Ovary (tissue), 9 donors: Measurements from ENCODE around the gene MYPN. TPM values are rescaled to one million over a fixed set of nuclear protein-coding genes. Genes with fewer than 3 reads are reported as not detected.

Source experiments
- DNase-seq, 5 donors: peaks; one replicate each; pipeline ENCODE4 v3.0.0-alpha.2; 2019 to 2020
- H3K27ac ChIP-seq, 2 donors: fragments of 200-600 bp; one replicate each; pipeline versions ENCODE4 v1.5.1 to v1.8.0; 2019 to 2022
- H3K27me3 ChIP-seq: fragments of 200-600 bp; one replicate; pipeline ENCODE4 v1.8.0; 2022
- H3K36me3 ChIP-seq: fragments of 200-600 bp; sonication (generic); one replicate; pipeline ENCODE4 v1.5.1; 2019
- H3K4me1 ChIP-seq: one replicate; pipeline ENCODE4 v1.8.1; 2013; ENCODE audit warnings: mild to moderate bottlenecking, moderate library complexity; ENCODE audit not compliant: insufficient read depth
- H3K4me3 ChIP-seq: fragments of 200-600 bp; sonication (generic); one replicate; pipeline ENCODE4 v1.5.1; 2017
- H3K9me3 ChIP-seq, 2 donors: fragments of 200-600 bp in 1 of 2; sonication (generic) in 1 of 2; one replicate each; pipeline versions ENCODE4 v1.5.1 to v1.8.1; 2013 to 2019; ENCODE audit warnings: mild to moderate bottlenecking in 1 of 2, moderate library complexity in 1 of 2
- CTCF ChIP-seq, 3 donors: fragments of 450-650 bp in 2 of 3; fragments of 200-600 bp in 1 of 3; IDR thresholded peaks; one replicate each; pipeline versions ENCODE4 v1.5.1 to v1.8.0; 2016 to 2022; ENCODE audit warnings: antibody characterized with exemption in 3 of 3, mild to moderate bottlenecking in 1 of 3
- EP300 ChIP-seq: sonication (generic); formaldehyde crosslinking; IDR thresholded peaks from one replicate; pipeline ENCODE4 v1.6.1; 2017; ENCODE audit warnings: antibody characterized with exemption
- POLR2A ChIP-seq: fragments of 450-650 bp; IDR thresholded peaks from one replicate; pipeline ENCODE4 v1.6.1; 2017; ENCODE audit warnings: antibody characterized with exemption, mild to moderate bottlenecking, moderate library complexity
- WGBS, 3 donors: extraction: QIAGEN DNeasy Blood & Tissue Kit in 1 of 3; methylation state at CpG; one replicate each; pipeline versions ENCODE4 v1.1.5 to v1.1.7; 2013 to 2017; 5-methylcytosine and 5-hydroxymethylcytosine counted together
- intact Hi-C, 4 donors: fragments of 100-400 bp; cut with DNase I; formaldehyde crosslinking; loops; one replicate each; pipeline versions ENCODE4 v1.11.0 to v1.15.1; 2022 to 2023
- polyA plus RNA-seq, 2 donors: library from polyadenylated mRNA; stranded (reverse); fragments of 200-250 nt in 1 of 2; fragments of 350-450 nt in 1 of 2; fragmentation: Illumina TruSeq in 1 of 2; extraction: RNeasy Lipid Tissue Mini Kit (QIAGEN cat#74804) in 1 of 2; gene quantifications; one replicate each; pipeline ENCODE4 v1.2.3, GENCODE V29; 2013 to 2014
- total RNA-seq, 7 donors: library from RNA; depleted of rRNA in 2 of 7; stranded (reverse); fragments of >200 nt in 2 of 7; fragmentation: NEBNext Ultra II Directional in 3 of 7; extraction: Animal tissue kit (Norgen Biotek cat#: 25700) in 3 of 7; gene quantifications; one replicate each; pipeline versions ENCODE4 v1.1.0 to v1.2.4, GENCODE V29; 2016 to 2023
- donor health status: DM: no; HTN: no; CAD: no; lungs with moderate emphysema.
- donor health status: DM: no; HTN: no; CAD: no.
- donor health status: Bipolar disorder and iron deficiency.
- donor health status: DM: yes; HTN: yes; CAD: no.
- donor health status: DM: no; HTN: no; CAD: no.
- donor health status: DM: yes; HTN: yes; CAD: no.

Gene MYPN
- total and polyA plus RNA-seq, 9 donors, result 0.05 to 0.18 (median 0.16) TPM; not detected in 5

GRCh38 chr10:68077026-68077425 is 32.3 kb upstream of the MYPN start:
- no peak overlapping the region for H3K4me3 ChIP-seq
- no peak overlapping the region for H3K27ac ChIP-seq
- 89 to 94% (median 92%) methylated on average over 5 of the region's 5 CpGs for whole genome bisulfite sequencing, 3 donors
- no peak for DNase-seq
- H3K4me1 ChIP-seq, result peaks cover 1% of the 10 kb centered on the region
- intact Hi-C loops, result no loop called here
- no peaks in the 10 kb centered on the region for H3K36me3 ChIP-seq
- H3K27me3 ChIP-seq, result no peaks in the 10 kb centered on the region
- H3K9me3 ChIP-seq, result no peaks in the 10 kb centered on the region
- TF ChIP-seq EP300, result no peak
- TF ChIP-seq POLR2A, result no peak
- no peak for TF ChIP-seq CTCF (IDR thresholded peaks at IDR 0.05)

- no peaks in the 10 kb centered on the region for H3K9me3 ChIP-seq
- H3K4me1 ChIP-seq, result peaks cover 1% of the 10 kb centered on the region
- no peak overlapping the region for H3K27ac ChIP-seq
- TF ChIP-seq EP300 (no peak), POLR2A (no peak), CTCF (IDR thresholded peaks at IDR 0.05) (no peak)
- H3K27me3 ChIP-seq, result no peaks in the 10 kb centered on the region
- H3K36me3 ChIP-seq, result no peaks in the 10 kb centered on the region
- WGBS, 3 donors, result 82 to 91% (median 88%) methylated on average over 1 of the region's 1 CpG
- no peak overlapping the region for H3K4me3 ChIP-seq
- intact Hi-C loops, result no loop called here
- DNase-seq, result no peak
Measured at GRCh38 chr10:68079434-68079833, 29.9 kb upstream of the MYPN start.

GRCh38 chr10:68080853-68081431 is 28.3 kb upstream of the MYPN start:
- H3K27me3 ChIP-seq, result no peaks in the 10 kb centered on the region
- H3K27ac ChIP-seq, result no peak overlapping the region
- DNase-seq, result no peak
- no peaks in the 10 kb centered on the region for H3K36me3 ChIP-seq
- intact Hi-C loops, result loop anchor here in 2 of 4 donors (5.0 kb wide), 2 partner anchors 76 to 81 kb away; no protein-coding TSS in a partner anchor
- no peak for TF ChIP-seq POLR2A
- no peak for TF ChIP-seq EP300
- no peak for TF ChIP-seq CTCF (IDR thresholded peaks at IDR 0.05)
- H3K9me3 ChIP-seq, result no peaks in the 10 kb centered on the region
- H3K4me3 ChIP-seq, result no peak overlapping the region
- whole genome bisulfite sequencing, 3 donors, result 78 to 83% (median 82%) methylated on average over 5 of the region's 5 CpGs
- H3K4me1 ChIP-seq, result no peaks in the 10 kb centered on the region

- Histone ChIP-seq H3K27ac (no peak overlapping the region), H3K36me3 (no peaks in the 10 kb centered on the region), H3K9me3 (no peaks in the 10 kb centered on the region), H3K4me3 (no peak overlapping the region), H3K4me1 (no peaks in the 10 kb centered on the region), H3K27me3 (no peaks in the 10 kb centered on the region)
- intact Hi-C loops, result loop anchor here in 2 of 4 donors (5.0 kb wide), 2 partner anchors 75 to 80 kb away; no protein-coding TSS in a partner anchor
- 79 to 82% (median 82%) methylated on average over 6 of the region's 6 CpGs for WGBS, 3 donors
- TF ChIP-seq POLR2A (no peak), EP300 (no peak), CTCF (IDR thresholded peaks at IDR 0.05) (no peak)
- DNase-seq, result no peak
Measured at GRCh38 chr10:68081916-68082315, 27.4 kb upstream of the MYPN start.
